T-cell (primary cell): ENCODE data around the gene LRCH3. TPM values are rescaled to one million over a fixed set of nuclear protein-coding genes. Genes with fewer than 3 reads are reported as not detected.

Experiments
- ATAC-seq, 4 experiments: fragments of 200-7000 bp in 3 of 4; fragments of 150-1000 bp in 1 of 4; cut with Tn5 transposase; replicated peaks in 1 of 4; 1 replicate in 3 of 4; 2 replicates in 1 of 4; pipeline ENCODE4 v1.10.0; 2021; ENCODE audit warnings: moderate library complexity in 3 of 4, mild to moderate bottlenecking in 2 of 4, moderate number of reproducible peaks in 1 of 4
- CTCF ChIA-PET, 2 donors: fragments of 300-600 bp; sonication (Branson Sonifier 250); formaldehyde crosslinking; loops; one replicate each; lab custom pipeline; 2022; ENCODE audit warnings: antibody characterized with exemption in 2 of 2; lab: Charles Lee
- POLR2A ChIA-PET, 2 donors: fragments of 300-600 bp; sonication (Branson Sonifier 250); formaldehyde crosslinking; loops; one replicate each; lab custom pipeline; 2022; ENCODE audit warnings: antibody characterized with exemption in 2 of 2; lab: Charles Lee
- DNase-seq, 35 experiments: peaks; one replicate each; pipeline versions ENCODE4 v3.0.0 to v3.0.0-alpha.2; 2013 to 2023
- H3K27ac ChIP-seq: one replicate; pipeline ENCODE4 v1.5.1; 2013; ENCODE audit warnings: low read length
- H3K27me3 ChIP-seq, 2 experiments: replicated peaks in 1 of 2; 1 replicate in 1 of 2; 2 replicates in 1 of 2; pipeline versions ENCODE4 v1.6.1 to v1.7.0; 2013; ENCODE audit warnings: low read length in 1 of 2, mixed read lengths in 1 of 2; ENCODE audit not compliant: control insufficient read depth in 2 of 2, insufficient read depth in 2 of 2; ENCODE audit errors: extremely low read depth in 1 of 2
- H3K36me3 ChIP-seq, 2 donors: 1 replicate in 1 of 2; 2 replicates in 1 of 2; pipeline versions ENCODE4 v1.6.1 to v1.7.0; 2013; ENCODE audit warnings: low read length in 1 of 2; ENCODE audit not compliant: control insufficient read depth in 2 of 2, insufficient read depth in 1 of 2; ENCODE audit errors: extremely low read depth in 1 of 2
- H3K4me1 ChIP-seq, 2 experiments: 1 replicate in 1 of 2; 2 replicates in 1 of 2; pipeline versions ENCODE4 v1.6.1 to v1.7.0; 2013; ENCODE audit warnings: low read length in 2 of 2, mixed read lengths in 1 of 2; ENCODE audit not compliant: insufficient read depth in 2 of 2, control insufficient read depth in 1 of 2; ENCODE audit errors: extremely low read depth in 1 of 2
- H3K4me3 ChIP-seq, 2 donors: 1 replicate in 1 of 2; 2 replicates in 1 of 2; pipeline versions ENCODE4 v1.5.1 to v1.7.0; 2013; ENCODE audit warnings: mild to moderate bottlenecking in 2 of 2, low read length in 1 of 2, moderate library complexity in 1 of 2; ENCODE audit not compliant: control insufficient read depth in 1 of 2; ENCODE audit errors: extremely low read depth in 1 of 2
- H3K9me3 ChIP-seq: 2 replicates; pipeline ENCODE4 v1.7.0; 2013
- H3K27ac Mint-ChIP-seq, 2 donors: one replicate each; pipeline ENCODE4 v1.8.0; 2020 to 2021; ENCODE audit warnings: mild to moderate bottlenecking in 2 of 2, mixed read lengths in 2 of 2
- H3K27me3 Mint-ChIP-seq, 2 donors: one replicate each; pipeline ENCODE4 v1.8.0; 2021 to 2022; ENCODE audit warnings: mixed read lengths in 2 of 2
- H3K36me3 Mint-ChIP-seq: one replicate; pipeline ENCODE4 v1.8.0; 2021; ENCODE audit warnings: mixed read lengths
- H3K4me1 Mint-ChIP-seq, 3 donors: one replicate each; pipeline ENCODE4 v1.8.0; 2020 to 2022; ENCODE audit warnings: mixed read lengths in 3 of 3, mild to moderate bottlenecking in 1 of 3
- H3K4me3 Mint-ChIP-seq, 3 donors: one replicate each; pipeline ENCODE4 v1.8.0; 2020 to 2022; ENCODE audit warnings: mild to moderate bottlenecking in 3 of 3, mixed read lengths in 3 of 3, moderate library complexity in 3 of 3
- H3K9me3 Mint-ChIP-seq, 3 donors: one replicate each; pipeline ENCODE4 v1.8.0; 2020 to 2022; ENCODE audit warnings: mixed read lengths in 3 of 3
- WGBS: methylation state at CpG from one replicate; pipeline ENCODE4 v1.1.5; 2013; ENCODE audit warnings: missing lambda C conversion rate; ENCODE audit not compliant: insufficient coverage; 5-methylcytosine and 5-hydroxymethylcytosine counted together
- total RNA-seq, 35 experiments: library from RNA in 6 of 35; stranded (reverse) in 6 of 35; fragments of 120-200 nt in 1 of 35; gene quantifications; one replicate each; pipeline versions ENCODE4 v1.2.1 to v1.2.4 and lab custom pipeline; 2013 to 2026

Gene LRCH3
- total RNA-seq, 5 donors from 2014 or later (not counting 1 experiment from before 2014, with no cell fraction given), result 51.4 to 75.1 (median 62.2) TPM

GRCh38 chr3:197753263-197753662 lies 37.8 kb upstream of the LRCH3 start:
- Mint-ChIP-seq H3K4me3 (peak overlapping the region in 1 of 3 donors; percentile 37), H3K9me3 (no peaks in the 10 kb centered on the region), H3K36me3 (peaks cover 5% of the 10 kb centered on the region), H3K27ac (peak overlapping the region; percentile 6 to 12), H3K4me1 (peaks cover 62 to 64% (median 64%) of the 10 kb centered on the region in 3 donors), H3K27me3 (no peaks in the 10 kb centered on the region)
- Histone ChIP-seq H3K36me3 (peaks cover 0 to 13% of the 10 kb centered on the region in 2 donors), H3K9me3 (no peaks in the 10 kb centered on the region), H3K4me1 (peaks cover 5 to 32% of the 10 kb centered on the region in 2 experiments), H3K27me3 (no peaks in the 10 kb centered on the region), H3K27ac (no peak overlapping the region), H3K4me3 (no peak overlapping the region)
- ATAC-seq (no peak), DNase-seq (peak in 1 of 35 experiments; percentile 22)
- ChIA-PET POLR2A (interaction anchor here in 1 of 2 donors (0.5 to 0.7 kb wide), 3 partner anchors 12 to 48 kb away, joined by 3 read pairs; no protein-coding TSS in a partner anchor), CTCF (interaction anchor here (0.5 to 1.0 kb wide), 4 partner anchors 10 to 25 kb away, joined by 3 to 5 read pairs (median 4); no protein-coding TSS in a partner anchor)
- WGBS, result 80% methylated on average over 1 of the region's 3 CpGs

GRCh38 chr3:197756704-197757103 lies 34.4 kb upstream of the LRCH3 start:
- ChIA-PET POLR2A (interaction anchor here in 1 of 2 donors (0.7 to 1.0 kb wide), 2 partner anchors 22 to 29 kb away, joined by 3 read pairs; no protein-coding TSS in a partner anchor), CTCF (interaction anchor here in 1 of 2 donors (0.7 kb wide), 1 partner anchor 12 kb away, joined by 4 read pairs; no protein-coding TSS in a partner anchor)

GRCh38 chr3:197758512-197758911 lies 32.5 kb upstream of the LRCH3 start:
- H3K27me3 Mint-ChIP-seq, result no peaks in the 10 kb centered on the region
- POLR2A ChIA-PET, result no interaction called here

More at GRCh38 chr3:197756704-197757103, 34.4 kb upstream of the LRCH3 start:
- no peaks in the 10 kb centered on the region for H3K9me3 Mint-ChIP-seq
- no peak overlapping the region for H3K27ac Mint-ChIP-seq
- no peak overlapping the region for H3K4me3 ChIP-seq
- peaks cover 40 to 43% (median 43%) of the 10 kb centered on the region in 3 donors for H3K4me1 Mint-ChIP-seq
- H3K4me3 Mint-ChIP-seq, result no peak overlapping the region
- H3K36me3 Mint-ChIP-seq, result peaks cover 5% of the 10 kb centered on the region
- no peaks in the 10 kb centered on the region for H3K9me3 ChIP-seq
- no peak overlapping the region for H3K27ac ChIP-seq
- no peak for DNase-seq
- ATAC-seq, result no peak
- H3K27me3 ChIP-seq, result no peaks in the 10 kb centered on the region
- H3K36me3 ChIP-seq, result peaks cover 0 to 27% of the 10 kb centered on the region in 2 donors
- H3K27me3 Mint-ChIP-seq, result no peaks in the 10 kb centered on the region
- WGBS, result no CpG with 5 or more reads among the region's 3 CpGs
- peaks cover 0 to 12% of the 10 kb centered on the region in 2 experiments for H3K4me1 ChIP-seq

GRCh38 chr3:197761784-197762183 lies 29.3 kb upstream of the LRCH3 start:
- Mint-ChIP-seq H3K4me3 (no peak overlapping the region), H3K36me3 (peaks cover 16% of the 10 kb centered on the region), H3K4me1 (peaks cover 0 to 6% (median 3%) of the 10 kb centered on the region in 3 donors), H3K27ac (no peak overlapping the region), H3K27me3 (no peaks in the 10 kb centered on the region), H3K9me3 (no peaks in the 10 kb centered on the region)
- Histone ChIP-seq H3K4me1 (no peaks in the 10 kb centered on the region), H3K27ac (no peak overlapping the region), H3K9me3 (no peaks in the 10 kb centered on the region), H3K27me3 (no peaks in the 10 kb centered on the region), H3K4me3 (no peak overlapping the region), H3K36me3 (peaks cover 3 to 43% of the 10 kb centered on the region in 2 donors)
- DNase-seq (no peak), ATAC-seq (no peak)
- ChIA-PET CTCF (interaction anchor here (0.6 to 1.2 kb wide), 2 partner anchors 63 to 1206 kb away, joined by 3 to 5 read pairs; no protein-coding TSS in a partner anchor), POLR2A (interaction anchor here in 1 of 2 donors (0.6 kb wide), 1 partner anchor 13 kb away, joined by 4 read pairs; no protein-coding TSS in a partner anchor)

More at GRCh38 chr3:197758512-197758911, 32.5 kb upstream of the LRCH3 start:
- H3K4me1 Mint-ChIP-seq, result peaks cover 24 to 28% (median 27%) of the 10 kb centered on the region in 3 donors
- H3K27me3 ChIP-seq, result no peaks in the 10 kb centered on the region
- H3K4me3 ChIP-seq, result no peak overlapping the region
- CTCF ChIA-PET, result no interaction called here
- no peaks in the 10 kb centered on the region for H3K9me3 ChIP-seq
- peaks cover 0 to 34% of the 10 kb centered on the region in 2 donors for H3K36me3 ChIP-seq
- no peak overlapping the region for H3K4me3 Mint-ChIP-seq
- H3K27ac Mint-ChIP-seq, result no peak overlapping the region
- ATAC-seq (no peak), DNase-seq (no peak)
- WGBS, result 98% methylated on average over 4 of the region's 4 CpGs
- peaks cover 7% of the 10 kb centered on the region for H3K36me3 Mint-ChIP-seq
- H3K9me3 Mint-ChIP-seq, result no peaks in the 10 kb centered on the region
- no peak overlapping the region for H3K27ac ChIP-seq
- H3K4me1 ChIP-seq, result peaks cover 0 to 7% of the 10 kb centered on the region in 2 experiments

- no peak overlapping the region for H3K27ac Mint-ChIP-seq
- H3K4me3 Mint-ChIP-seq, result no peak overlapping the region
- Histone ChIP-seq H3K27me3 (no peaks in the 10 kb centered on the region), H3K9me3 (no peaks in the 10 kb centered on the region), H3K36me3 (peaks cover 14 to 79% of the 10 kb centered on the region in 2 donors), H3K4me3 (no peak overlapping the region), H3K4me1 (no peaks in the 10 kb centered on the region), H3K27ac (no peak overlapping the region)
- no peak for DNase-seq
- 100% methylated on average over 6 of the region's 7 CpGs for WGBS
- H3K4me1 Mint-ChIP-seq, result no peaks in the 10 kb centered on the region
- POLR2A ChIA-PET, result interaction anchor here in 1 of 2 donors (0.6 kb wide), 1 partner anchor 14 kb away, joined by 4 read pairs; no protein-coding TSS in a partner anchor
- ATAC-seq, result no peak
- no peaks in the 10 kb centered on the region for H3K27me3 Mint-ChIP-seq
- peaks cover 56% of the 10 kb centered on the region for H3K36me3 Mint-ChIP-seq
- no peaks in the 10 kb centered on the region for H3K9me3 Mint-ChIP-seq
- CTCF ChIA-PET, result interaction anchor here in 1 of 2 donors (0.5 kb wide), 1 partner anchor 22 kb away, joined by 4 read pairs; no protein-coding TSS in a partner anchor
These were observed 15.7 kb upstream of the LRCH3 start for GRCh38 chr3:197775317-197775716.

- Histone ChIP-seq H3K27ac (no peak overlapping the region), H3K9me3 (no peaks in the 10 kb centered on the region), H3K36me3 (peaks cover 7 to 45% of the 10 kb centered on the region in 2 donors), H3K4me3 (no peak overlapping the region), H3K27me3 (no peaks in the 10 kb centered on the region), H3K4me1 (no peaks in the 10 kb centered on the region)
- Mint-ChIP-seq H3K36me3 (peaks cover 36% of the 10 kb centered on the region), H3K4me3 (no peak overlapping the region), H3K4me1 (peaks cover 6 to 10% (median 9%) of the 10 kb centered on the region in 3 donors), H3K9me3 (no peaks in the 10 kb centered on the region), H3K27ac (peak overlapping the region; percentile 18 to 36), H3K27me3 (no peaks in the 10 kb centered on the region)
- POLR2A ChIA-PET, result no interaction called here
- DNase-seq, result no peak
- ATAC-seq, result no peak
- 33% methylated on average over 2 of the region's 4 CpGs for WGBS
- CTCF ChIA-PET, result no interaction called here
These were observed 8.8 kb upstream of the LRCH3 start for GRCh38 chr3:197782230-197782629.
